ENCODE data around the gene CFAP99.

Gene CFAP99

DNA sequence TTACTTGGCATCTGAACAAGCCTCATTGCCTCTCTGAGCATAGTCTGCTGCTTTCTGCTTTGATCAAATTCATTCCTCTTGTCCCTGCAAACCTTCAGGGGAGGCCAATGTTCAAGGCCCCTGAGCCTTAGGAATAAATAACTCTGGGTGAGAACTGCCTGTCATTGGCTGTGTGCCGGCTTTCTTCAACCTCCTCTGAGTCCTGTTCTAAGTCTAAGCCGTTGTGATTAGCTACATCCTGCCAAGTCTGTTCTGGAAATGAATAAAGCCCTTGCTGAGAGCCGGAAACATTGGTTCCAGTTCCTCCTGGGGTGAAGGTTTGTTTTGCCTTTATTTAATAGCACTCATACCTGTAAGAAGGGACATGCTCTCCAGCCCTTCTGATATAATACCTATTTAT is 63.9 kb downstream of the CFAP99 start:
- no peaks in the 10 kb centered on the region for H3K9me3 ChIP-seq (ENCODE audit: control insufficient read depth, insufficient read depth, low read length)
- H3K36me3 ChIP-seq (ENCODE audit: control insufficient read depth, low read length) = peaks cover 62% of the 10 kb centered on the region
- peak overlapping the region; percentile 31 for H3K27ac ChIP-seq (ENCODE audit: low read depth, low read length)
- peaks cover 28% of the 10 kb centered on the region for H3F3A ChIP-seq (ENCODE audit: control insufficient read depth, insufficient read depth)
- H3K27me3 ChIP-seq (ENCODE audit: control insufficient read depth, low read length) = no peaks in the 10 kb centered on the region
- no peak for TF ChIP-seq EZH2phosphoT487 (IDR thresholded peaks at IDR 0.05; ENCODE audit: borderline replicate concordance, low read length)
- no peak for TF ChIP-seq CTCF (IDR thresholded peaks at IDR 0.05; ENCODE audit: low read depth, low read length, poor library complexity, severe bottlenecking)
- H3K4me3 ChIP-seq (ENCODE audit: low read length) = peak overlapping the region; percentile 21
- H3K79me2 ChIP-seq (ENCODE audit: control insufficient read depth, low read length) = peaks cover 96% of the 10 kb centered on the region
- peaks cover 85% of the 10 kb centered on the region for H3K4me1 ChIP-seq (ENCODE audit: control insufficient read depth, low read length)
- H3K4me2 ChIP-seq (ENCODE audit: low read length) = peak overlapping the region; percentile 59
- H3K9me2 ChIP-seq (replicated peaks; ENCODE audit: control insufficient read depth, low read length) = no peaks in the 10 kb centered on the region
- peaks cover 72% of the 10 kb centered on the region for H4K20me1 ChIP-seq (ENCODE audit: control insufficient read depth, insufficient read depth, low read depth, low read length)

GRCh38 chr4:2483237-2483636 is 64.5 kb downstream of the CFAP99 start:
- Histone ChIP-seq H3K4me1 (ENCODE audit: control insufficient read depth, low read length) (peaks cover 79% of the 10 kb centered on the region), H3K27ac (ENCODE audit: low read depth, low read length) (peak overlapping the region; percentile 31), H3K4me2 (ENCODE audit: low read length) (peak overlapping the region; percentile 59)

DNA sequence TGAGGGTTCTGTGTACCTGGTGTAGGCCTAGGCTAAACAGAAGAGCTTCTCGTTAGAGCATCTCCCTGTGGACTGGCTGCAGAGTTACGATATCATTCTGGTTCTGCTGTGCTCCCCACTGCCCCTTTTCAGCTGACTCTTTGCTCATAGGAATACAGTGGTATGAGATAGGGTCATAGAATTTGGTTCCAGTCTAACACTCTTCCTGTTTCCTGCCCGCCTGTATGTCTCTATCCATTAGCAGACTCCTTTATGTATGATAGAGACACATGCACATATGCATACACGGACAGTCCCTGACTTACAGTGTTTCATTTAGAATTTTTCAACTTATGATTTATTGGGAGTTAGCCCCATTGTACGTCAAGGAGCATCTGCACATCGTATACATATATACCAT is 65.4 kb downstream of the CFAP99 start:
- peaks cover 60% of the 10 kb centered on the region for H3K36me3 ChIP-seq (ENCODE audit: control insufficient read depth, low read length)
- H3K4me1 ChIP-seq (ENCODE audit: control insufficient read depth, low read length) = peaks cover 70% of the 10 kb centered on the region
- H3K4me3 ChIP-seq (ENCODE audit: low read length) = peak overlapping the region; percentile 55
- H3K27ac ChIP-seq (ENCODE audit: low read depth, low read length) = peak overlapping the region; percentile 80
- H3F3A ChIP-seq (ENCODE audit: control insufficient read depth, insufficient read depth) = peaks cover 28% of the 10 kb centered on the region
- H3K9me3 ChIP-seq (ENCODE audit: control insufficient read depth, insufficient read depth, low read length) = no peaks in the 10 kb centered on the region
- peaks cover 73% of the 10 kb centered on the region for H4K20me1 ChIP-seq (ENCODE audit: control insufficient read depth, insufficient read depth, low read depth, low read length)
- no peaks in the 10 kb centered on the region for H3K9me2 ChIP-seq (replicated peaks; ENCODE audit: control insufficient read depth, low read length)
- no peaks in the 10 kb centered on the region for H3K27me3 ChIP-seq (ENCODE audit: control insufficient read depth, low read length)
- H3K79me2 ChIP-seq (ENCODE audit: control insufficient read depth, low read length) = peaks cover 96% of the 10 kb centered on the region
- TF ChIP-seq CTCF (IDR thresholded peaks at IDR 0.05; ENCODE audit: low read depth, low read length, poor library complexity, severe bottlenecking) (no peak), EZH2phosphoT487 (IDR thresholded peaks at IDR 0.05; ENCODE audit: borderline replicate concordance, low read length) (no peak)
- H3K4me2 ChIP-seq (ENCODE audit: low read length) = peak overlapping the region; percentile 74

More at GRCh38 chr4:2483237-2483636, 64.5 kb downstream of the CFAP99 start:
- peaks cover 75% of the 10 kb centered on the region for H4K20me1 ChIP-seq (ENCODE audit: control insufficient read depth, insufficient read depth, low read depth, low read length)
- peaks cover 62% of the 10 kb centered on the region for H3K36me3 ChIP-seq (ENCODE audit: control insufficient read depth, low read length)
- H3K27me3 ChIP-seq (ENCODE audit: control insufficient read depth, low read length) = no peaks in the 10 kb centered on the region
- no peaks in the 10 kb centered on the region for H3K9me2 ChIP-seq (replicated peaks; ENCODE audit: control insufficient read depth, low read length)
- peaks cover 96% of the 10 kb centered on the region for H3K79me2 ChIP-seq (ENCODE audit: control insufficient read depth, low read length)
- H3F3A ChIP-seq (ENCODE audit: control insufficient read depth, insufficient read depth) = peaks cover 28% of the 10 kb centered on the region
- TF ChIP-seq CTCF (IDR thresholded peaks at IDR 0.05; ENCODE audit: low read depth, low read length, poor library complexity, severe bottlenecking) (no peak), EZH2phosphoT487 (IDR thresholded peaks at IDR 0.05; ENCODE audit: borderline replicate concordance, low read length) (no peak)
- no peaks in the 10 kb centered on the region for H3K9me3 ChIP-seq (ENCODE audit: control insufficient read depth, insufficient read depth, low read length)
- H3K4me3 ChIP-seq (ENCODE audit: low read length) = peak overlapping the region; percentile 12; the same call in 1 of the 2 replicates
